NCI-H2171 treated with DMSO at 0.1 percent for 48 hours (cell line): ENCODE data around the gene LYST.
"Not testable (repeated sequence)": the region's sequence is repeated elsewhere in the genome, so short reads cannot be mapped to it uniquely, and the experiment has no call there.

Experiments
- DNase-seq: peaks from one replicate; lab custom pipeline; 2025; lab: John Stamatoyannopoulos, UW

The LYST gene

DNA sequence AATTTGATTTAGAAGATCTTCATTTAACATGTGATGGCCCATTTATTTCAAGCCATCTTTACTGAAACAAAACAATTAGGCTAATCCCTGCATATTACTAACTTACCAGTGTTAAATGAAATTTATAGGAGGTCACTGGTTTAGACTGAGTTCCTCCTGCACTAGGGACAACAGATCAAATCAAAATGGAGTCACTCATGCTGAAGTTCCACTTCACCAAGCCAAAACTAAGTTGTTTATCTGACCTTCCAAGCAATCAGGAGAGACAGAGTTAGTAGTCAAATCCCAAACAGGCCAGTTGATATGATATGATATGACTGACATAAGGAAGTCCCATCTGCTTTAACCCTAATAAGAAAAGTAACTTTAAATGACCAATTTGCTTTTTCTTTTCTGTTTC lies 4.8 kb downstream of the LYST start:
- no peak for DNase-seq

DNA sequence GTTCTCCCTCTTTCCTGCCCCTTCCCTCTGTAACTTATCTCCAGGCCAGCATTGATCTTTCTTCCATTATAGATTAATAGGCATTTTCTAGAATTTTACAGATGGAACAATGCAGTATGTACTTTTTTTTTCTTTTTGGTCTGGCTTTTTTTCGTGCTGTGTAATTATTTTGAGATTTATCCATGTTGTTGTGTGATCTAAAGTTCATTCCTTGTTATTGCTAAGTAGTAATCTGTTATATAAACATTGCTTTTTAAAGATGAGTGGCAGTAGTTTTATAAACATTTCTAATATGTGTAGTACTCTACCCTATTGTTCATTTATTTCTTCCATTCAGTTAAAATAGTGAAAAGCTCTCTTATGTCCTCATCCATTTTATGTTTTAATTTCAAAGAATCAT lies 5.9 kb downstream of the LYST start:
- DNase-seq, result no peak

GRCh38 chr1:235859789-235860188 lies 6.9 kb downstream of the LYST start:
- DNase-seq, result no peak

DNA sequence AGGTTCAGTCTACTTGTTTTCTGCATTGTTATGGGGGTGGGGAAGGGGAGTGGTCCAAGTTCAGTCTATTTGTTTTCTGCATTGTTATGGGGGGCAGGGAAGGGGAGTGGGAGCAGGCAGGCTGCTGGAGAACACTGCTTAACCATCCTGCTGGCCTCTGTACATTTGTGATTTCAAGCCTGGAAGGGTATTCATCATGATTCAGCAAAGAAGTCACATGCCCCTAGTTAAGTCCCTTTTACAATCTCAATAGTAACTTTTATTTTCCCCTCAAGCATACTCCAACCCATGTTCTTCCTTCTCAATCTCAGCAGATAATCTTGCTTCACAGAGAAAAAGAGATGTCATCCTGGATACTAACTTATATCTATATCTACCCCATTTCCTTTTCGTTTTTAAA lies 7.9 kb downstream of the LYST start:
- no peak for DNase-seq

DNA sequence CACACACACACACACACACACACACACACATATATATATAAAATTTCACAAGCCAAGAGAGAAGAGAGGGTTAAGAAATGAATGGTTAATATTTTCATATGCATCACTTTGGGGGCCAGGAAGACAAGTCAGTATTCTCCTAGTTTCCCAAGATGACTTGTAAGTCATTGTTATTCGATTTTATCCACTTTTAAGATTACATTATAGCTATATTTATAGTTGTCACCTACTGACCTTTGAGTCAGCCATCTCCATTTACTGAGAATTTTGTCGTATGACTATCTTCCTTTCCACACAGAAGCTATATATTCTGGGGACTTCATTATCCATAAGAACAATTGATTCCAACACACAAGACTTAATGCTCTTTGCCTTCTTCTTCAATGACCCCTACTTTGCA lies 8.9 kb downstream of the LYST start:
- no peak for DNase-seq

- DNase-seq, result no peak
Measured at GRCh38 chr1:235855811-235856429, 10.8 kb downstream of the LYST start.

GRCh38 chr1:235854347-235854746 lies 12.4 kb downstream of the LYST start:
- no peak for DNase-seq

- DNase-seq, result no peak
Measured at GRCh38 chr1:235853653-235854052, 13.1 kb downstream of the LYST start.

- no peak for DNase-seq
Measured at GRCh38 chr1:235852887-235853286, 13.8 kb downstream of the LYST start.

- no peak for DNase-seq
Measured at GRCh38 chr1:235851939-235852338, 14.8 kb downstream of the LYST start.

GRCh38 chr1:235848251-235848650 lies 18.5 kb downstream of the LYST start:
- not testable (repeated sequence) for DNase-seq

DNA sequence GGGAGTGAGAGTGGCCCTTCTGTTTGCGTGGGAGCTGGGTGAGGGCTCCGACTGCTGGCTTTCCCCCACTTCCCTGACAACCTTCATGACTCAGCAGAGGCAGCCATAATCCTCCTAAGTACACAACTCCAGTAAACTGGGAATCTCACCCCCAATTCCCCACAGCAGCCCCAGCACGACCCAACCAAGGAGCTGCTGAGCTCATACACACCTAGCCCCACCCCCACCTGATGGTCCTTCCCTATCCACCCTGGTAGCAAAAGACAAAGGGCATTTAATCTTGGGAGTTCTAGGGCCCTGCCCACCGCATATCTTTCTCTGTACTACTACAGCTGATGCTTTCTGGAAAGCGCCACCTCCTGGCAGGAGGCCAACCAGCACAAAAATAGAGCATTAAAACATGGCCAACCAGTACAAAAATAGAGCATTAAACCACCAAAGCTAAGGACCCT lies 21.0 kb downstream of the LYST start:
- DNase-seq, result not testable (repeated sequence)

DNA sequence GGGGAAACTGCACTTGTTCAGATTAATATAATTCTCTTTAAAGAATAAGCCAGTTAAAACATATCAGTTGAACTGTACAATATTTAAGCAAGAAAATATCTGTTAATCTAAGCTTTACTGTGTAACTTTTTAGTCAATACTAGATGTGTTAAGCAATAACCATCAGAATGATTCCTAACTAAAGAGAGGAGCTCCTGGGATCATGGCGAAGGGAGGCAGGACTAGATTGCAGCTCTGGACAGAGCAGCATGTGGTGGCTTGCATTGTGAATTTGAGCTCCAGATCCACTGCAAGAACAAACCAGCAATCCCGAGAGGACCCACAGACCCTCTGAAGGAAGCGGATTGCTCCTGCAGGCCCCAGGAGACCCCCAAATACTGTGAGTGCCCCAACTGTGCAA lies 21.9 kb downstream of the LYST start:
- no peak for DNase-seq

GRCh38 chr1:235843461-235843961 lies 23.2 kb downstream of the LYST start:
- DNase-seq, result peak; percentile 78

GRCh38 chr1:235841938-235842545 lies 24.7 kb downstream of the LYST start:
- DNase-seq, result no peak

- no peak for DNase-seq
Measured at GRCh38 chr1:235838021-235838420, 28.7 kb downstream of the LYST start.

DNA sequence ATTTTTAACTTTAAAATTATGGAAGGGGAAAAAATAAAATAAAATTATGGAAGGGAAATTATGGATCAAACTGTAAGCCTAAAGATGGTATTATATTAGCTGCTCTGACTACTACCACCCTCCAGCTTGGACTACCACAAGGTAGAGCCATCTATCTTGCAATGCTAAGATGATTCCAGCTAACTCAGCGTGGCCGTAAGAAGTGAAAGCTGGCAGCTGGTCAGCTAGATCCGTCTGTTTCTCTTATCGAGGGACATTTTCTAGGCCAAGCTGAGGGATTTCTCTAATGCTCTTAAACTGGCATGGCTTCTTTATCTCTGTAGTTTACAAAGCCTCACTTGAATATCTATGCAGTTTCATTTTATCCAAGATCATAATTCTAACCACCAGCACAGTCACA lies 31.5 kb downstream of the LYST start:
- no peak for DNase-seq

- DNase-seq, result peak; percentile 90
Measured at GRCh38 chr1:235834620-235835019, 32.1 kb downstream of the LYST start.

DNA sequence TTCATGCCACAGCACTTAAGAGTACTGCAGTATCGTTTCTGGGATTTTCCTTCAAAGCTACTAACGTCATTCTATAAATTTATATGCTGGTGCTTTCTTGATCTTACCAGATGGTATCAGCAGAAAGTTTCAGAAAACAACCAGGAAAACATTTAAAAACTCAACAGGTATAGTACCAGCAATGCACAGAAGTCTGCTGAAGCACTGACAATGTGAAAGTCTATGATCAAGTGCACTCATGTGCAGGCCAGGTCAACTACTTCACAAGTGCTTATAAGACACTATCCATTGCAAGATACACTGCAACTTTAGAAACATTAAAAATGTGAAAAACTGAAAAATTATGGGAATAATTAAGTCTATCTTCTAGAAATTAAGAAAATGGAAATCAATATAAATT lies 34.7 kb downstream of the LYST start:
- DNase-seq, result no peak

DNA sequence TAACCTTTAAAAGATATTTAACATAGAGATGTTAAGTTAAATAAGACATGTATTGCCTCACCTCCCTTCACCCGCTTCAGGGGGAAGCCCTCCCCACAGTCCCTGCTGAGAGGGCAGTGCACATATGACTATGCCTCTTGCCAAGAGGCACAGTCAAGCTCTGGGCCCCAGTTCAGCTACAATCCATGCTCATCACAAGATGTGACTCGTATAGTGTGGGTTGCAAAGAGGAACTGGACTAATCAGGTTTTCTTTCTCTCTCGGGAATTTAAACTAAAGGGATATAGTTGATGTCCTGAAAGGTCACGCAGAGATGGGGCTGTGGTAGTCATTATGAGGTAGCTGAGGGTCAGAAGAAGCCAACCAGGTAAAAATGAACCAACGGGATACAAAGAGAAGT lies 35.6 kb downstream of the LYST start:
- DNase-seq, result no peak

DNA sequence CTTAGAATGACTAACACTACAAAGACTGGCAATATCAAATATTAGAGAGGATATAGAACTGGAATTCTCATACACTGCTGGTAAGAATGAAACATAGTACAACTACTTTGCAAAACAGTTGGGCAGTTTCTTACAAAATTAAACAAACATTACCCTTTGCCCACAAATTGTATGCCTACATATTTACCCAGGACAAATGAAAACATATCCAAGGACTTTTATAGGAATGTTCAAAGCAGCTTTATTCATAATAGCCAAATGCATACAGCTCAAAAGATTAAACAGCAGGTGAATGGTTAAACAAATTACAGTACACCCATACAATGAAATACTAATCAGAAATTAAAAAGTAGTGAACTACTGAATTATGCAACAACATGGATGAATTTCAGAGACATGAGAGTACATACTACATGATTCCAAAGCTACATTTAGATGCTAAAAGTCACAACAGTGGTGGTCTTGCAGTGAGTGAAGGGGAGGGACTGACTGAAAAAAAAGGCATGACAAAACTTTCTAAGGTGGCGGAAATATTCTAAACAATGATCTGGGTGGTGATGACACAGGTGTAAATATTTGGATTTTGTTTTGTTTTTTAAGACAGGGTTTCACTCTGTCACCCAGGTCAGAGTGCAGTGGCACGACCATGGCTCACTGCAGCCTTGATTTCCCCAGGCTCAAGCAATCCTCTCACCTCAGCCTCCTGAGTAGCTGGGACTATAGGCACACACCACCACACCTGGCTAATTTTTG lies 40.4 kb downstream of the LYST start:
- no peak for DNase-seq

DNA sequence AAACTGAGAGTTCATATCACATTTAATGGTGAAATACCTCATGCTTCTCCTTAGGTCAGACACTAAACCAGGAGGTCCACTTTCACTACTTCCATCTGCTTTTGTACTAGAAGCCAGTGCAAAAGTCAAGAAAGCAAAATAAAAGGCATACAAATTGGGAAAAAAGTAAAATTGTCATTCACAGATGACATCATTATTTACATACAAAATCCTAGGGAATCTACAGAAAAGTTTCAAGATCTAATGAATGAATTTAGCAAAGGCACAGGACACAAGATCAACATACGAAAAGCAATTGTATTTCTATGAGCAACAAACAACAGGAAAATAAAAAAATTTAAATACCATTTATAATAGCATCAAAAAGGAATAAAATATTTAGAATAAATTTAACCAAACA lies 41.5 kb downstream of the LYST start:
- DNase-seq, result no peak

- no peak for DNase-seq
Measured at GRCh38 chr1:235823684-235824083, 43.0 kb downstream of the LYST start.
